IPS-20b (cell line): Measurements from ENCODE around the gene UGT3A1.
"Not testable (repeated sequence)": the region's sequence is repeated elsewhere in the genome, so short reads cannot be mapped to it uniquely, and the experiment has no call there.

Experiments
- H3K27ac ChIP-seq: one replicate; pipeline ENCODE4 v1.5.1; 2013; ENCODE audit warnings: low read length
- H3K27me3 ChIP-seq: 2 replicates; pipeline ENCODE4 v1.6.1; 2013; ENCODE audit warnings: mild to moderate bottlenecking, low read length, inconsistent platforms; ENCODE audit not compliant: insufficient read depth
- H3K36me3 ChIP-seq: 2 replicates; pipeline ENCODE4 v1.6.1; 2013; ENCODE audit warnings: low read depth, mild to moderate bottlenecking, inconsistent platforms, low read length, moderate library complexity; ENCODE audit not compliant: insufficient read depth
- H3K4me1 ChIP-seq: 2 replicates; pipeline ENCODE4 v1.6.1; 2013; ENCODE audit warnings: mild to moderate bottlenecking, control low read depth, inconsistent platforms, low read length, moderate library complexity; ENCODE audit not compliant: insufficient read depth
- H3K4me3 ChIP-seq: 2 replicates; pipeline ENCODE4 v1.5.1; 2013; ENCODE audit warnings: mild to moderate bottlenecking, low read length, inconsistent platforms
- H3K9ac ChIP-seq: 2 replicates; pipeline ENCODE4 v1.6.1; 2013; ENCODE audit warnings: low read depth, mild to moderate bottlenecking, inconsistent platforms, low read length, moderate library complexity
- H3K9me3 ChIP-seq: 2 replicates; pipeline ENCODE4 v1.6.1; 2013; ENCODE audit warnings: mild to moderate bottlenecking, low read depth, low read length, inconsistent platforms; ENCODE audit not compliant: insufficient read depth

The UGT3A1 gene

GRCh38 chr5:36019584-36019983, 28.4 kb upstream of the UGT3A1 start:
- H3K9ac ChIP-seq, H3K4me3 ChIP-seq, H3K27ac ChIP-seq, H3K4me1 ChIP-seq, H3K36me3 ChIP-seq, H3K27me3 ChIP-seq: not testable (repeated sequence)
- H3K9me3 ChIP-seq = peaks cover 31% of the 10 kb centered on the region

- Histone ChIP-seq H3K36me3 (no peaks in the 10 kb centered on the region), H3K27ac (no peak overlapping the region), H3K27me3 (no peaks in the 10 kb centered on the region), H3K4me3 (no peak overlapping the region), H3K9ac (no peak overlapping the region), H3K4me1 (no peaks in the 10 kb centered on the region), H3K9me3 (peaks cover 49% of the 10 kb centered on the region)
Measured at GRCh38 chr5:36017622-36018021, 26.4 kb upstream of the UGT3A1 start.

GRCh38 chr5:36017004-36017403, 25.8 kb upstream of the UGT3A1 start:
- H3K27ac ChIP-seq = no peak overlapping the region
- no peak overlapping the region for H3K9ac ChIP-seq
- no peaks in the 10 kb centered on the region for H3K4me1 ChIP-seq
- no peak overlapping the region for H3K4me3 ChIP-seq
- no peaks in the 10 kb centered on the region for H3K27me3 ChIP-seq
- peaks cover 54% of the 10 kb centered on the region for H3K9me3 ChIP-seq
- no peaks in the 10 kb centered on the region for H3K36me3 ChIP-seq

- Histone ChIP-seq H3K4me1 (no peaks in the 10 kb centered on the region), H3K9me3 (peaks cover 60% of the 10 kb centered on the region)
Measured at GRCh38 chr5:36013182-36013581, 22.0 kb upstream of the UGT3A1 start.

GRCh38 chr5:36009698-36010097, 18.5 kb upstream of the UGT3A1 start:
- no peaks in the 10 kb centered on the region for H3K4me1 ChIP-seq
- H3K27ac ChIP-seq = no peak overlapping the region
- H3K4me3 ChIP-seq = no peak overlapping the region
- H3K9me3 ChIP-seq = peaks cover 61% of the 10 kb centered on the region
- H3K27me3 ChIP-seq = no peaks in the 10 kb centered on the region
- H3K36me3 ChIP-seq = no peaks in the 10 kb centered on the region
- no peak overlapping the region for H3K9ac ChIP-seq

More at GRCh38 chr5:36013182-36013581, 22.0 kb upstream of the UGT3A1 start:
- H3K4me3 ChIP-seq = no peak overlapping the region
- H3K36me3 ChIP-seq = no peaks in the 10 kb centered on the region
- no peak overlapping the region for H3K9ac ChIP-seq
- H3K27me3 ChIP-seq = no peaks in the 10 kb centered on the region
- no peak overlapping the region for H3K27ac ChIP-seq

GRCh38 chr5:36007366-36007765, 16.2 kb upstream of the UGT3A1 start:
- H3K4me3 ChIP-seq = no peak overlapping the region
- H3K4me1 ChIP-seq = no peaks in the 10 kb centered on the region
- H3K27me3 ChIP-seq = no peaks in the 10 kb centered on the region
- H3K27ac ChIP-seq = no peak overlapping the region
- no peaks in the 10 kb centered on the region for H3K36me3 ChIP-seq
- H3K9me3 ChIP-seq = peaks cover 40% of the 10 kb centered on the region
- H3K9ac ChIP-seq = no peak overlapping the region

- no peak overlapping the region for H3K27ac ChIP-seq
Measured at GRCh38 chr5:36006163-36006562, 15.0 kb upstream of the UGT3A1 start.

GRCh38 chr5:36001032-36001431, 9.8 kb upstream of the UGT3A1 start:
- H3K36me3 ChIP-seq = no peaks in the 10 kb centered on the region
- H3K9ac ChIP-seq = no peak overlapping the region
- no peaks in the 10 kb centered on the region for H3K4me1 ChIP-seq
- no peak overlapping the region for H3K4me3 ChIP-seq
- H3K27ac ChIP-seq = no peak overlapping the region
- peaks cover 4% of the 10 kb centered on the region; the same call in 1 of the 2 replicates for H3K9me3 ChIP-seq
- H3K27me3 ChIP-seq = no peaks in the 10 kb centered on the region

More at GRCh38 chr5:36006163-36006562, 15.0 kb upstream of the UGT3A1 start:
- Histone ChIP-seq H3K9ac (no peak overlapping the region), H3K27me3 (no peaks in the 10 kb centered on the region), H3K36me3 (no peaks in the 10 kb centered on the region), H3K9me3 (peaks cover 34% of the 10 kb centered on the region), H3K4me1 (no peaks in the 10 kb centered on the region), H3K4me3 (no peak overlapping the region)

- H3K4me3 ChIP-seq = no peak overlapping the region
- no peaks in the 10 kb centered on the region for H3K9me3 ChIP-seq
- no peaks in the 10 kb centered on the region for H3K36me3 ChIP-seq
- no peaks in the 10 kb centered on the region for H3K27me3 ChIP-seq
- no peak overlapping the region for H3K9ac ChIP-seq
- no peak overlapping the region for H3K27ac ChIP-seq
- H3K4me1 ChIP-seq = no peaks in the 10 kb centered on the region
Measured at GRCh38 chr5:35999547-35999946, 8.4 kb upstream of the UGT3A1 start.

GRCh38 chr5:35996076-35996475, 4.9 kb upstream of the UGT3A1 start:
- H3K9ac ChIP-seq = no peak overlapping the region
- H3K27ac ChIP-seq = no peak overlapping the region
- H3K36me3 ChIP-seq = no peaks in the 10 kb centered on the region
- H3K4me3 ChIP-seq = no peak overlapping the region
- H3K9me3 ChIP-seq = no peaks in the 10 kb centered on the region
- H3K4me1 ChIP-seq = no peaks in the 10 kb centered on the region
- H3K27me3 ChIP-seq = peaks cover 5% of the 10 kb centered on the region

GRCh38 chr5:35990520-35990919, 670 bp downstream of the UGT3A1 start:
- Histone ChIP-seq H3K27me3 (peaks cover 32% of the 10 kb centered on the region), H3K36me3 (no peaks in the 10 kb centered on the region), H3K4me3 (peak overlapping the region; percentile 76), H3K4me1 (no peaks in the 10 kb centered on the region; the same call in 1 of the 2 replicates), H3K9ac (peak overlapping the region; percentile 63), H3K9me3 (no peaks in the 10 kb centered on the region), H3K27ac (no peak overlapping the region)

- peaks cover 32% of the 10 kb centered on the region for H3K27me3 ChIP-seq
- no peaks in the 10 kb centered on the region for H3K9me3 ChIP-seq
- H3K4me3 ChIP-seq = no peak overlapping the region
Measured at GRCh38 chr5:35988529-35988928, 2.7 kb downstream of the UGT3A1 start.

More at GRCh38 chr5:35988529-35988928, 2.7 kb downstream of the UGT3A1 start:
- Histone ChIP-seq H3K36me3 (no peaks in the 10 kb centered on the region), H3K27ac (no peak overlapping the region), H3K4me1 (no peaks in the 10 kb centered on the region; the same call in 1 of the 2 replicates), H3K9ac (no peak overlapping the region)
